ENCODE measurements around the gene NDUFB3. TPM values are rescaled to one million over a fixed set of nuclear protein-coding genes. Genes with fewer than 3 reads are reported as not detected.

NDUFB3 gene
- total RNA-seq, 1 donor from 2014 or later = 68.2 TPM

- no peak for ATAC-seq
- Histone ChIP-seq H3K4me3 (no peak overlapping the region), H3K36me3 (no peaks in the 10 kb centered on the region), H3K27me3 (no peaks in the 10 kb centered on the region), H3K4me1 (no peaks in the 10 kb centered on the region), H3K9me3 (no peaks in the 10 kb centered on the region), H3K27ac (no peak overlapping the region)
- intact Hi-C loops (cut with DNase I) = no loop called here
- TF ChIP-seq CTCF (IDR thresholded peaks at IDR 0.05) = no peak
- no peak for DNase-seq
Observed at GRCh38 chr2:201107624-201108023, 35.8 kb downstream of the NDUFB3 start.

- no peak overlapping the region for H3K27ac ChIP-seq
- no peaks in the 10 kb centered on the region for H3K4me1 ChIP-seq
- H3K4me3 ChIP-seq = no peak overlapping the region
- no peaks in the 10 kb centered on the region for H3K27me3 ChIP-seq
- no peak for TF ChIP-seq CTCF (IDR thresholded peaks at IDR 0.05)
- DNase-seq (no peak), ATAC-seq (no peak)
- intact Hi-C loops (cut with DNase I) = no loop called here
- H3K36me3 ChIP-seq = no peaks in the 10 kb centered on the region
- H3K9me3 ChIP-seq = no peaks in the 10 kb centered on the region
Observed at GRCh38 chr2:201108341-201108740, 36.5 kb downstream of the NDUFB3 start.

- Histone ChIP-seq H3K36me3 (no peaks in the 10 kb centered on the region), H3K4me1 (no peaks in the 10 kb centered on the region), H3K27me3 (no peaks in the 10 kb centered on the region), H3K27ac (no peak overlapping the region), H3K9me3 (no peaks in the 10 kb centered on the region), H3K4me3 (no peak overlapping the region)
- ATAC-seq (no peak), DNase-seq (no peak)
- TF ChIP-seq CTCF (IDR thresholded peaks at IDR 0.05) = no peak
- intact Hi-C loops (cut with DNase I) = no loop called here
Observed at GRCh38 chr2:201109186-201109585, 37.4 kb downstream of the NDUFB3 start.

DNA sequence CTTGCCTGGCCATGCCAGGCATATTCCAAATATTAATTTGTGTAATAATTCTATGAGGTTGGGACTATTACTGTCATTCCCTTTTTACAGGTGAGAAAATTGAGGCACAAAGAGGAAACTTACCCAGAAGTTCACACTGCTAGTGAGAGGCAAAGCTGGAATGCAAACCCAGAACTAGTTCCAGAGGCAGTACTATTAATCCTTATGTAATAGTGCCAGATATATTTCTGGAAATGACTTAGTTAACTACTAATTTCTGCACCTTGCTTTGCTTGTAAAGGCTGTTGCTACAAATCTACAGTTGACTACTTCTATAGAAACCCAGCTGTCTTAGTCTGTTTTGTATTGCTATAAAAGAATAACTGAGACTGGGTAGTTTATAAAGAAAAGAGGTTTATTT, 38.8 kb downstream of the NDUFB3 start:
- Histone ChIP-seq H3K4me1 (peaks cover 10% of the 10 kb centered on the region), H3K27me3 (no peaks in the 10 kb centered on the region), H3K27ac (no peak overlapping the region), H3K9me3 (no peaks in the 10 kb centered on the region), H3K4me3 (no peak overlapping the region), H3K36me3 (no peaks in the 10 kb centered on the region)
- no peak for TF ChIP-seq CTCF (IDR thresholded peaks at IDR 0.05)
- ATAC-seq = no peak
- DNase-seq = no peak
- intact Hi-C loops (cut with DNase I) = no loop called here

- no peaks in the 10 kb centered on the region for H3K9me3 ChIP-seq
- ATAC-seq (no peak), DNase-seq (no peak)
- H3K4me3 ChIP-seq = no peak overlapping the region
- TF ChIP-seq CTCF (IDR thresholded peaks at IDR 0.05) = no peak
- no peak overlapping the region for H3K27ac ChIP-seq
- no peaks in the 10 kb centered on the region for H3K27me3 ChIP-seq
- no peaks in the 10 kb centered on the region for H3K36me3 ChIP-seq
- intact Hi-C loops (cut with DNase I) = no loop called here
- H3K4me1 ChIP-seq = peaks cover 10% of the 10 kb centered on the region
Observed at GRCh38 chr2:201111096-201111495, 39.3 kb downstream of the NDUFB3 start.

- H3K36me3 ChIP-seq = no peaks in the 10 kb centered on the region
- no peak for ATAC-seq
- H3K4me3 ChIP-seq = peak overlapping the region; percentile 83
- TF ChIP-seq CTCF (IDR thresholded peaks at IDR 0.05) = no peak
- peaks cover 10% of the 10 kb centered on the region for H3K4me1 ChIP-seq
- no peak overlapping the region for H3K27ac ChIP-seq
- intact Hi-C loops (cut with DNase I) = no loop called here
- no peaks in the 10 kb centered on the region for H3K27me3 ChIP-seq
- DNase-seq = no peak
- no peaks in the 10 kb centered on the region for H3K9me3 ChIP-seq
Observed at GRCh38 chr2:201114350-201114749, 42.5 kb downstream of the NDUFB3 start.
